Breast epithelium (tissue), 3 donors: ENCODE data around the gene RSAD1.

Experiments used
- POLR2A ChIP-seq: fragments of 450-650 bp; IDR thresholded peaks from one replicate; pipeline ENCODE4 v1.6.1; 2016; ENCODE audit warnings: antibody characterized with exemption, mild to moderate bottlenecking, moderate library complexity
- TF ChIP-seq, protein P1 (sequence below), 3 donors: fragments of 450-650 bp; IDR thresholded peaks; one replicate each; pipeline ENCODE4 v1.5.1; 2016 to 2017; ENCODE audit warnings: antibody characterized with exemption in 3 of 3, mild to moderate bottlenecking in 3 of 3, moderate library complexity in 3 of 3

DNA sequence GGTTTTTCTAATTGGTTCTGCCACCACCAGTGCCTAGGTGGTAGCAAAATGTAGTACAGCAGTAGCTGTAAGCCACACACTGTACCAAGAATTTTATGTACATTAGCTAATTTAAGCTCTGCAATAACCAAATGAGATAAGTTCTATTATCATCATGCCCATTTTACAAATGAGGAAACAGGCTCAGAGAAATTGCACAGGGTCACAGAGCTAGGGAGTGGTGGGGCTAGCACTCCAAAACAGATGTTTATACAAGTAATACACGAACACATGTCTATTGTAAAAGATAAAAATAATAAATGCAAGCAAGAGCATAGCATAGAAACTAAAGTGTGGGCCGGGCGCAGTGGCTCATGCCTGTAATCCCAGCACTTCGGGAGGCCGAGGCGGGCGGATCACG lies 13.6 kb downstream of the RSAD1 start:
- TF ChIP-seq, protein P1, sequence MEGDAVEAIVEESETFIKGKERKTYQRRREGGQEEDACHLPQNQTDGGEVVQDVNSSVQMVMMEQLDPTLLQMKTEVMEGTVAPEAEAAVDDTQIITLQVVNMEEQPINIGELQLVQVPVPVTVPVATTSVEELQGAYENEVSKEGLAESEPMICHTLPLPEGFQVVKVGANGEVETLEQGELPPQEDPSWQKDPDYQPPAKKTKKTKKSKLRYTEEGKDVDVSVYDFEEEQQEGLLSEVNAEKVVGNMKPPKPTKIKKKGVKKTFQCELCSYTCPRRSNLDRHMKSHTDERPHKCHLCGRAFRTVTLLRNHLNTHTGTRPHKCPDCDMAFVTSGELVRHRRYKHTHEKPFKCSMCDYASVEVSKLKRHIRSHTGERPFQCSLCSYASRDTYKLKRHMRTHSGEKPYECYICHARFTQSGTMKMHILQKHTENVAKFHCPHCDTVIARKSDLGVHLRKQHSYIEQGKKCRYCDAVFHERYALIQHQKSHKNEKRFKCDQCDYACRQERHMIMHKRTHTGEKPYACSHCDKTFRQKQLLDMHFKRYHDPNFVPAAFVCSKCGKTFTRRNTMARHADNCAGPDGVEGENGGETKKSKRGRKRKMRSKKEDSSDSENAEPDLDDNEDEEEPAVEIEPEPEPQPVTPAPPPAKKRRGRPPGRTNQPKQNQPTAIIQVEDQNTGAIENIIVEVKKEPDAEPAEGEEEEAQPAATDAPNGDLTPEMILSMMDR (IDR thresholded peaks at IDR 0.05) = no peak
- no peak for TF ChIP-seq POLR2A
